PC-3 (cell line): ENCODE data around the gene PTPRN2. TPM values are rescaled to one million over a fixed set of nuclear protein-coding genes. Genes with fewer than 3 reads are reported as not detected.

Source experiments
- ATAC-seq: fragments of 200-7000 bp; cut with Tn5 transposase; 2 replicates; pipeline ENCODE4 v1.9.1; 2020; ENCODE audit warnings: mild to moderate bottlenecking, moderate library complexity
- BruUV-seq: library from RNA; stranded (reverse); fragments of 400-500 nt; replicated peaks from 2 replicates; lab custom pipeline; 2021; lab: Mats Ljungman, UMichigan
- CTCF ChIA-PET: fragments of 300-600 bp; sonication (Branson Sonifier 250); formaldehyde crosslinking; loops from one replicate; lab custom pipeline; 2022; ENCODE audit warnings: antibody characterized with exemption; lab: Charles Lee
- POLR2A ChIA-PET: fragments of 300-600 bp; sonication (Branson Sonifier 250); formaldehyde crosslinking; loops from one replicate; lab custom pipeline; 2022; ENCODE audit warnings: antibody characterized with exemption; ENCODE audit not compliant: unreplicated experiment; lab: Charles Lee
- DNase-seq: peaks from one replicate; pipeline ENCODE4 v3.0.0-alpha.2; 2015
- H2AFZ ChIP-seq: fragments of 300-600 bp; sonication (generic); 2 replicates; pipeline ENCODE4 v1.6.0; 2016; ENCODE audit warnings: antibody characterized with exemption, low read length
- H3F3A ChIP-seq: fragments of 300-600 bp; sonication (generic); one replicate; pipeline ENCODE4 v1.6.0; 2017; ENCODE audit warnings: antibody characterized with exemption, low read length, control low read depth, mild to moderate bottlenecking; ENCODE audit not compliant: unreplicated experiment
- H3K27ac ChIP-seq: fragments of 300-600 bp; sonication (generic); 2 replicates; pipeline ENCODE4 v1.5.1; 2016; ENCODE audit warnings: mild to moderate bottlenecking, low read length
- H3K27me3 ChIP-seq: fragments of 300-600 bp; sonication (generic); 2 replicates; pipeline ENCODE4 v1.6.1; 2016; ENCODE audit warnings: low read length, mixed read lengths
- H3K36me3 ChIP-seq: fragments of 300-600 bp; sonication (generic); 2 replicates; pipeline ENCODE4 v1.6.1; 2016; ENCODE audit warnings: low read depth, mixed run types, low read length, mixed read lengths
- H3K4me1 ChIP-seq: fragments of 300-600 bp; sonication (generic); 2 replicates; pipeline ENCODE4 v1.5.1; 2016; ENCODE audit warnings: low read length; ENCODE audit not compliant: insufficient read depth
- H3K4me2 ChIP-seq: fragments of 300-600 bp; sonication (generic); 2 replicates; pipeline ENCODE4 v1.6.0; 2016; ENCODE audit warnings: low read length
- H3K4me3 ChIP-seq: fragments of 300-600 bp; sonication (generic); 2 replicates; pipeline ENCODE4 v1.5.1; 2016; ENCODE audit warnings: mild to moderate bottlenecking, low read length, mixed read lengths
- H3K79me2 ChIP-seq: fragments of 300-600 bp; sonication (generic); 2 replicates; pipeline ENCODE4 v1.6.1; 2017; ENCODE audit warnings: low read length, mixed read lengths
- H3K9ac ChIP-seq: fragments of 300-600 bp; sonication (generic); 2 replicates; pipeline ENCODE4 v1.6.0; 2016; ENCODE audit warnings: mild to moderate bottlenecking, low read length
- H3K9me2 ChIP-seq: fragments of 300-600 bp; sonication (generic); replicated peaks from 2 replicates; pipeline ENCODE4 v1.6.1; 2016; ENCODE audit warnings: mixed run types, low read length, mixed read lengths
- H3K9me3 ChIP-seq: fragments of 300-600 bp; sonication (generic); 2 replicates; pipeline ENCODE4 v1.6.1; 2016; ENCODE audit warnings: low read length, mixed read lengths
- H4K20me1 ChIP-seq: fragments of 300-600 bp; sonication (generic); 2 replicates; pipeline ENCODE4 v1.6.1; 2016; ENCODE audit warnings: low read length, mixed read lengths
- CTCF ChIP-seq: fragments of 300-600 bp; sonication (generic); conservative IDR thresholded peaks from 2 replicates; pipeline ENCODE4 v1.5.1; 2017; ENCODE audit warnings: antibody characterized with exemption, low read depth, mild to moderate bottlenecking, low read length
- EZH2 ChIP-seq: fragments of 300-600 bp; sonication (generic); IDR thresholded peaks from one replicate; pipeline ENCODE4 v1.6.1; 2017; ENCODE audit warnings: antibody characterized with exemption, mild to moderate bottlenecking, low read length; ENCODE audit not compliant: unreplicated experiment
- EZH2phosphoT487 ChIP-seq: fragments of 300-600 bp; sonication (generic); IDR thresholded peaks from 2 replicates; pipeline ENCODE4 v1.6.1; 2018; ENCODE audit warnings: mild to moderate bottlenecking, antibody characterized with exemption, low read length, borderline replicate concordance
- intact Hi-C: fragments of 100-400 bp; cut with micrococcal nuclease; formaldehyde crosslinking; loops from 2 replicates; pipeline ENCODE4 v1.9.0; 2023
- total RNA-seq: library from RNA; depleted of rRNA; stranded (reverse); fragments of >200 nt; gene quantifications from 2 replicates; pipeline ENCODE4 v1.2.3, GENCODE V29; 2014

Gene PTPRN2
- total RNA-seq, 1 experiment from 2014 or later: 3.2 TPM

GRCh38 chr7:158062661-158063060, 525.0 kb downstream of the PTPRN2 start:
- Histone ChIP-seq H4K20me1 (no peaks in the 10 kb centered on the region), H3K27me3 (0 out of 2 replicates have a peak, but pooled peaks cover 4% of the 10 kb centered on the region), H2AFZ (no peak overlapping the region), H3K27ac (no peak overlapping the region), H3K4me2 (no peak overlapping the region), H3K4me1 (no peaks in the 10 kb centered on the region), H3K9ac (no peak overlapping the region), H3K79me2 (no peaks in the 10 kb centered on the region), H3K36me3 (no peaks in the 10 kb centered on the region), H3K4me3 (no peak overlapping the region), H3K9me2 (no peaks in the 10 kb centered on the region), H3F3A (no peaks in the 10 kb centered on the region), H3K9me3 (no peaks in the 10 kb centered on the region)
- TF ChIP-seq CTCF: no peak
- no peak for TF ChIP-seq EZH2
- no peak for TF ChIP-seq EZH2phosphoT487
- BruUV-seq: no TSS peak
- ChIA-PET CTCF (no interaction called here), POLR2A (no interaction called here)
- intact Hi-C loops: no loop called here
- ATAC-seq: no peak
- no peak for DNase-seq

GRCh38 chr7:158061884-158062656, 525.6 kb downstream of the PTPRN2 start:
- Histone ChIP-seq H3K36me3 (no peaks in the 10 kb centered on the region), H3K27ac (no peak overlapping the region), H4K20me1 (no peaks in the 10 kb centered on the region), H3K4me1 (no peaks in the 10 kb centered on the region), H3K9me3 (no peaks in the 10 kb centered on the region), H2AFZ (no peak overlapping the region), H3K9ac (no peak overlapping the region), H3K9me2 (no peaks in the 10 kb centered on the region), H3K27me3 (0 out of 2 replicates have a peak, but pooled peaks cover 4% of the 10 kb centered on the region), H3K4me2 (no peak overlapping the region), H3F3A (no peaks in the 10 kb centered on the region), H3K79me2 (no peaks in the 10 kb centered on the region), H3K4me3 (no peak overlapping the region)
- DNase-seq (no peak), ATAC-seq (no peak)
- BruUV-seq: no TSS peak
- intact Hi-C loops: no loop called here
- TF ChIP-seq CTCF (no peak), EZH2phosphoT487 (no peak), EZH2 (no peak)
- ChIA-PET POLR2A (no interaction called here), CTCF (no interaction called here)

- no TSS peak for BruUV-seq
- intact Hi-C loops: no loop called here
- Histone ChIP-seq H3K79me2 (no peaks in the 10 kb centered on the region), H2AFZ (no peak overlapping the region), H3K27me3 (0 out of 2 replicates have a peak, but pooled peaks cover 1% of the 10 kb centered on the region), H3K9ac (no peak overlapping the region), H3K4me1 (no peaks in the 10 kb centered on the region), H3K4me3 (no peak overlapping the region), H3K36me3 (no peaks in the 10 kb centered on the region), H4K20me1 (no peaks in the 10 kb centered on the region), H3K4me2 (no peak overlapping the region), H3K9me3 (no peaks in the 10 kb centered on the region), H3K9me2 (no peaks in the 10 kb centered on the region), H3F3A (no peaks in the 10 kb centered on the region), H3K27ac (no peak overlapping the region)
- DNase-seq (no peak), ATAC-seq (no peak)
- CTCF ChIA-PET: no interaction called here
- POLR2A ChIA-PET: no interaction called here
- no peak for TF ChIP-seq EZH2phosphoT487
- no peak for TF ChIP-seq EZH2
- no peak for TF ChIP-seq CTCF
Measured at GRCh38 chr7:158061026-158061630, 526.5 kb downstream of the PTPRN2 start.
